Right lobe of liver (tissue), 4 donors: ENCODE measurements around the gene C3.

Experiments used
- CTCF ChIP-seq, 4 donors: fragments of 200-600 bp in 3 of 4; fragments of 450-650 bp in 1 of 4; IDR thresholded peaks; one replicate each; pipeline versions ENCODE4 v1.5.1 to v1.8.0; 2016 to 2022; ENCODE audit warnings: antibody characterized with exemption in 4 of 4, mild to moderate bottlenecking in 2 of 4
- POLR2A ChIP-seq: fragments of 450-650 bp; IDR thresholded peaks from one replicate; pipeline ENCODE4 v1.6.1; 2017; ENCODE audit warnings: antibody characterized with exemption, mild to moderate bottlenecking
- donor health status: DM: no; HTN: no; CAD: no.
- donor health status: DM: no; HTN: no; CAD: no.
- donor health status: DM: no; HTN: yes; CAD: no.

- TF ChIP-seq POLR2A (peak; percentile 66), CTCF (IDR thresholded peaks at IDR 0.05) (no peak)
Measured at GRCh38 chr19:6713773-6714692, 6.4 kb downstream of the C3 start.
